NCI-H526 (cell line): Measurements from ENCODE around the gene ESPNL.

Source experiments
- DNase-seq, 2 experiments: peaks; one replicate each; lab custom pipeline; 2025; lab: John Stamatoyannopoulos, UW

ESPNL gene

GRCh38 chr2:238155761-238156694, 55.9 kb downstream of the ESPNL start:
- DNase-seq = no peak

- DNase-seq = peak in 1 of 2 experiments; percentile 57
Observed at GRCh38 chr2:238157506-238158017, 57.4 kb downstream of the ESPNL start.

DNA sequence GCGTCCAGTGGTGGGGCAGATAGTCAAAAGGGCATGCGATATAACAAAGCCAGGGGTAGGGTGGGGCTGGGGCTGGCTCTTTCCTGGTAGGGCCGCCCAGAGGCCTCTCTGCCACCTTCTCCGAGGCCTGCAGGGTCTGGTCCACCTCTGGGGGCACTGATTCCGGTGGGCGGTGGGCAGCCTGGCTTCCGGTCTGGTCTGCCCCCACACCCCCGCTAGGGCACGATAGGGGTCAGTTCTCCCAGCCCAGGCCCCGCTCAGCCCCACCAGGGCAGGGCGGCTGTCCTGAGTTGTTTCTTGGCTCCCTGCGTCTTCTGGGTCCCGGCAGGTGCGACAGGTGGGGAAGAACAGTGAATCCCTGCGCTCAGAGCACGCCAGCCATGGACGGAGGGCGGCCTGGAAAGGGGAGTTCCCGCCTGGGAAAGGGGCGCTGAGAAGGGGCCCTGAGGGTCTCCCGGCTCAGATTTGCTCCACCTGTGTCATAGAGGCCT, 57.9 kb downstream of the ESPNL start:
- DNase-seq = no peak

DNA sequence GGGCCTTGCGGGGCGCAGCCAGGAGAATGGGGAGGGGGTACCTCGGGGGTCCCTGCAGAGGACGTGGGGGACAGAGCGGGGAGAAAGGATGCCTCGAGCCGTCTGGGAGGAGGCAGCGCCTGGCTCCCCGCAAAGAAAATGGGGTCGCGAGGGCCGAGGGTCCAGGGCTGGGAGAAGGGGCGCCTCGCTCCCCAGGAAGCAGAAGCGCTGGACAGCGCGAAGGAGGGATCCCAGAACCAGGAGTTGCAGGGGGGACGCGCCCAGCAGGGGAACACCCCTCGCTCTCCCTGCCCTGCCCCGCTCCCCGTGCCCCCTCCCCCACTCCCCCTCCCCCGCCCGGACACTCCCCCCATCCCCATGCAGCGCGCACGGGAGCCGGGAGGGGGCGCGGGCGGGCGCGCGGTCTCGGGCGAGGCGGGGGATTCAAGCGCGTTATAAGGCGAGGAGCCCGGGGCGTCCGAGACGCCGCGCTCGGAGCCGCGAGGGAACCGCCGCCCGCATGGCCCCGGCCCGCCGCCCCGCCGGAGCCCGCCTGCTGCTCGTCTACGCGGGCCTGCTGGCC, 58.5 kb downstream of the ESPNL start, which contains the start of gene ERFE:
ERFE (plus strand) TSS at position 462 of the 562 bp plus-strand sequence; CDS start at position 500, 38 bp downstream.
- peak in 1 of 2 experiments; percentile 84 for DNase-seq

DNA sequence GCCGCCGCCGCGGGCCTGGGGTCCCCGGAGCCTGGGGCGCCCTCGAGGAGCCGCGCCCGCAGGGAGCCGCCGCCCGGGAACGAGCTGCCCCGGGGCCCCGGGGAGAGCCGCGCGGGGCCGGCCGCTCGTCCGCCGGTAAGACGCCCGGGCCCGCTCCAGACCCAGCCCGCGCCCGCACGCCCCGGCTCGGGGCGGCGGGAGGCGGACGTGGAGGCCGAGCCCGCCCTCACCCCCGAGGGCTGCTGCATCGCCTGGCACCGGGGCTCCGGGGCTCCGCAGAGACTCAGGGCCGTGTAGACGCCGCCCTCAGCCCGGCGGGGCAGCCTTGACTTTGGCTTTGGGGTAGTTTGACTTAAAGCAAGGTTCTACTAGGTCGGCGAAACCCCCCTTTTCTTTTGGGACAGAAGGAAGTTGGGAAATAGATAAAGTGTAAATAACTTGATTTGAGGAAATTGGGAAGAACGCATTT, 59.0 kb downstream of the ESPNL start:
- peak in 1 of 2 experiments; percentile 74 for DNase-seq

GRCh38 chr2:238159661-238160205, 59.6 kb downstream of the ESPNL start:
- DNase-seq = no peak

GRCh38 chr2:238160206-238161129, 60.3 kb downstream of the ESPNL start:
- peak in 1 of 2 experiments; percentile 40 for DNase-seq

DNA sequence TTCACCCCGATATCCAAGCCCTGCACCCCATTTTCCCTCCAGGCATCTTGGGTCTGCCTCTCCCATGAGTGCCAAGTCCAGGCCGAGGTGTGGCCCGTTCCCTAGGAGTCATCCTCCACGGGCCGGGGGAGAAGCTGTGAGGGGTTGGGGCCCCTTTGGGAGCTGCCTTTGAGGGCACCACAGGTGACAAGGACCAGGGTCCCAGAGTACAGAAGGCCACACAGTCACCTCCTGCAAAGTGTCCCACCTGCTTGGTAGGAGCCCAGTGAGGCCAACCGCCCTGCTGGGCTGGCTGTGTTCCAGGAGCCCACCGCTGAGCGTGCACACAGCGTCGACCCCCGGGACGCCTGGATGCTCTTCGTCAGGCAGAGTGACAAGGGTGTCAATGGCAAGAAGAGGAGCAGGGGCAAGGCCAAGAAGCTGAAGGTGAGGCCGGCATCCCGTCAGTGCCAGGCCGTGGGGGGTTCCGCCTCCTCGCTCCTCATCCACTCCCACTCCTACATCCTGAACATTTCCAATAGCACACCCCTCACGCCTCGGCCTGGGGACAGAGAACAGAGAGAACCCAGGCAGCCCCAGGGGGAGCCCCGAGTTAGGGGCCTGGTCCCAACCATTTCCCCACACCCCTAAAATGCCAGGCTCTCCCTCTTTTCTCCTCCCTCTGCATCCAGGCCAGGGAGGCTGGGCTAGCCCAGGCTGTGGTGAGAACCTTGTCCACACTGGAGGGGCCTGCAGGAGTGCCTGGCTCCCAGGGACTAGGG, 61.3 kb downstream of the ESPNL start:
- DNase-seq = no peak

DNA sequence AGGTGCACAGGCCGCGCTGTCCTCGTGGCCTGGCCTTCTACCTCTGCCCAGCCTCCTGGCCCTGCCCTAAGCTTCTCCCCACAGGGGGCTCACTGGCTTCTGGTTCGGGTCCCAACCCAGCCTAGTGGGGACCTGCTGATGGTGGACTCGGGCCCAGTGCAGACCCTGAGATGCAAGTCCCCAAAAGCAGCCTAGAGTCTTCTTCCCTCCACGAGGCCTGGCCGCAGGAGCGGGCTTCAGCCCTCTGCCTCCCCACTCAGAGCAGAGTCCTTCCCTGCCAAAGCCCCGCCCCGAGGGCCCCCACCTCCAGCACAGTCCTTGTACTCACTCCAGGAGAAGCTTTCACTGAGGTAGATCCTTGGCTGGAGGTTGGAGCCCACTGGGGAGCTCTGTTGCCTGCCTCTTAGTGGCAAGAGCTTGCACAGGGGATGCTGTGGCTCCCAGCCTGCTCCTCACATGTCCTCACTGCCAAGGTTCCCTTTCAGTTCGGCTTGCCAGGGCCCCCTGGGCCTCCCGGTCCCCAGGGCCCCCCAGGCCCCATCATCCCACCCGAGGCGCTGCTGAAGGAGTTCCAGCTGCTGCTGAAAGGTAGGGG, 62.2 kb downstream of the ESPNL start:
- no peak for DNase-seq

DNA sequence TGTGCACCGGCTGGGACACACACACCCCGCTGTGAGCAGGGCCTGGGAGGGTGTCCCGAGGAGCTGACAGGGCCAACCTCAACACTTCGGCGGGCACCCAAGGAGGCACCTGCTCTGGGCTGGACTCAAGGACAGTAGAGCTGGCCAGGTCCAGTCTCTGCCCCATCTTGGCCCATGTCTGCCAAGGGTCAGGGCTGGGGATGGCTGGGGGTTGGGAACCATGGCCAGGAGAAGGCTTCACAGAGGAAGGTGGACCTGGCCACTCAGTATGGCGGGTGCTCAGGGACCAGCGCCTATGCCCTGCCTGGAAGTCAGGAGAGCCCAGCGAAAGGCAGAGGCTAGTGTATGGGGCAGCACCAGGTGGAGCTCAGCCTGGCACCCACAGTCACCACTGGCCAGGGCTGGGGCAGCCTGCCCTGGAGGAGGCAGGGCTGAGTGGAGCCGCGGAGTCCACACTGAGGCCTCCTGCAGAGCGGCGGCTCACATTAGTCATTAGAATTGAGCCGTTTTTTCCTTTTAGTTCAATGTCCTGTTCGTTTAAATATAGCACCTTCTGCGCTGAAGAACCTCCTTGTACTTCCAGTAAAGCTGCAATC, 62.8 kb downstream of the ESPNL start:
- DNase-seq = no peak

- DNase-seq = peak in 1 of 2 experiments; percentile 48
Observed at GRCh38 chr2:238163481-238164198, 63.5 kb downstream of the ESPNL start.

DNA sequence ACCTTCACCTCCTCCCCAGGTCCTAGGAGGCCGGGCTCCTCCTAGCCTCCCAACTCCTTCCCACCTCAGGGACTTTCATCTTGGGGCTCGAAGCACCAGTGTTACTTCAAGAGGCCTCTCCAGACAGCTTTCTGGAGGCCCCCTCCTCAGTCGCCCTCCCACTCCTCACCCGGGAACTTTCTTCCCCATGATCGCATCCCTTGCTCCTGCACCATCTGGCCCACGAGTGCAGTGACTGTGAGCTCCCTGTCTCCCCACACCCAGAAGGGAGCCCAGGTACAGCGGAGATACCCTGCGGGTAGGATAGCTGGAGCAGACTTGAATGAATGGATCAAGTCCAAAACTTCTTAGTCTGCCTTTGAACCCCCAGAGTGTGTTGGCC, 64.8 kb downstream of the ESPNL start:
- no peak for DNase-seq

- no peak for DNase-seq
Observed at GRCh38 chr2:238165288-238165921, 65.3 kb downstream of the ESPNL start.

GRCh38 chr2:238166391-238167343, 66.5 kb downstream of the ESPNL start:
- DNase-seq = no peak

DNA sequence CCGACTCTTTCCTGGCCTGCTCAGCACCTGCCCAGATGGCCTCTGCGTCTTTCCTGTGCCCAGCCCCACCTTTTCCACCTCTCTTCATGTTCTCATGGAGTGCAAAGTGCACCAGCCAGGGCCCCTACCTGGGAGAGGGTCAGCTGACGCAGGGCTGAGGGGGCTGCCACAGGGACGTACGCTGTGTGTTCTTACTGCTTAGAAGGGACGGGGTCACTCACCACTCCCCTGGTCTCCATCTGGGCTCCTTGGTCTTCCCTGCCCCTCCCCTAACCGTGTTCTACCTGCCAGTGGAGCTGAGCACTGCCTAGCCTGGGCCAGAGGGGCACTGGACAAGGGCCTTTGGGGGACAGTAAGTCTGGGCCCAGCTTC, 67.2 kb downstream of the ESPNL start:
- no peak for DNase-seq

DNA sequence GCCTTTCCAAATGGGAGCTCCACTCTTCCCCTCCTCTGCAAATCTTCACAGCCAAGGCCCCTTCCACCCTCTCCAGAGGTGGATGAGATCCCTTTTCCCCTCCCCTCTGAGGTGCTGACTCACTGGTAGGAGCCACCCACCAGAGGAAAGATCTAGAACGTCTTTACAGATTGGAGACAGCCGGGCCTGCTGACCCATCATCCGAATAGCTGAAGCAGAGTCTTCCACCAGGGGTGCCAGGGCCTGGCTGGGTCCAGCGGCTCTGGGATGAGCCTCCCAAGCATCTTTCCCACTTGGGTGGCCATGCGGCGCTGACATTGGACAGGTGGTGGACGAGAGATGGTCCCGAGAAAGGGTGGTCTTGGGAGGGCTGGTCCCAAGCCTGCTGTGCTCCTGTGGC, 67.6 kb downstream of the ESPNL start:
- DNase-seq = no peak
